Ectodermal cell (in vitro differentiated cells): Measurements from ENCODE around the gene MICAL1.
A peak's percentile ranks its signal among the peaks of the same experiment; 100 is the strongest.

ENCODE experiments used
- H3K27ac ChIP-seq: 2 replicates; pipeline ENCODE4 v1.7.0; 2013; ENCODE audit warnings: mild to moderate bottlenecking, low read depth, low read length; ENCODE audit not compliant: insufficient read depth, poor library complexity, severe bottlenecking
- H3K27me3 ChIP-seq: 2 replicates; pipeline ENCODE4 v1.7.0; 2013; ENCODE audit warnings: mild to moderate bottlenecking, low read length; ENCODE audit not compliant: insufficient read depth, control insufficient read depth, poor library complexity, severe bottlenecking
- H3K36me3 ChIP-seq: one replicate; pipeline ENCODE4 v1.7.0; 2013; ENCODE audit warnings: low read length; ENCODE audit not compliant: control insufficient read depth, insufficient read depth
- H3K4me1 ChIP-seq: one replicate; pipeline ENCODE4 v1.7.0; 2013; ENCODE audit warnings: low read length; ENCODE audit not compliant: control insufficient read depth, insufficient read depth
- H3K4me3 ChIP-seq: 2 replicates; pipeline ENCODE4 v1.7.0; 2013; ENCODE audit warnings: low read depth, low read length, control low read depth; ENCODE audit not compliant: insufficient read depth
- H3K9me3 ChIP-seq: 2 replicates; pipeline ENCODE4 v1.7.0; 2013; ENCODE audit warnings: mild to moderate bottlenecking, low read length, moderate library complexity; ENCODE audit not compliant: control insufficient read depth
- WGBS, 2 experiments: methylation state at CpG; one replicate each; pipeline ENCODE4 v1.1.7; 2013; ENCODE audit warnings: missing lambda C conversion rate in 2 of 2; 5-methylcytosine and 5-hydroxymethylcytosine counted together

The MICAL1 gene

GRCh38 chr6:109488001-109488400 lies 32.4 kb upstream of the MICAL1 start:
- Histone ChIP-seq H3K4me1 (peaks cover 12% of the 10 kb centered on the region), H3K27me3 (peaks cover 5% of the 10 kb centered on the region), H3K4me3 (no peak overlapping the region), H3K9me3 (no peaks in the 10 kb centered on the region), H3K36me3 (no peaks in the 10 kb centered on the region), H3K27ac (no peak overlapping the region)

- H3K4me1 ChIP-seq = peaks cover 16% of the 10 kb centered on the region
- H3K27ac ChIP-seq = no peak overlapping the region
- H3K36me3 ChIP-seq = peaks cover 5% of the 10 kb centered on the region
- H3K4me3 ChIP-seq = no peak overlapping the region
- WGBS, 2 experiments = 83 to 100% methylated on average over 1 of the region's 1 CpG
- peaks cover 5% of the 10 kb centered on the region for H3K27me3 ChIP-seq
- H3K9me3 ChIP-seq = no peaks in the 10 kb centered on the region
Measured at GRCh38 chr6:109486068-109486467, 30.5 kb upstream of the MICAL1 start.

- peaks cover 9% of the 10 kb centered on the region for H3K36me3 ChIP-seq
- peaks cover 15% of the 10 kb centered on the region for H3K4me1 ChIP-seq
- peaks cover 5% of the 10 kb centered on the region for H3K27me3 ChIP-seq
- H3K9me3 ChIP-seq = no peaks in the 10 kb centered on the region
- no peak overlapping the region for H3K4me3 ChIP-seq
- WGBS, 2 experiments = 86 to 90% methylated on average over 3 of the region's 3 CpGs
- no peak overlapping the region for H3K27ac ChIP-seq
Measured at GRCh38 chr6:109485266-109485935, 29.8 kb upstream of the MICAL1 start.

GRCh38 chr6:109484122-109484521 lies 28.6 kb upstream of the MICAL1 start:
- Histone ChIP-seq H3K27ac (no peak overlapping the region), H3K4me1 (peaks cover 15% of the 10 kb centered on the region), H3K4me3 (no peak overlapping the region), H3K36me3 (peaks cover 9% of the 10 kb centered on the region), H3K9me3 (no peaks in the 10 kb centered on the region), H3K27me3 (peaks cover 5% of the 10 kb centered on the region)
- WGBS, 2 experiments = 92 to 94% methylated on average over 3 of the region's 3 CpGs

GRCh38 chr6:109483735-109484057 lies 28.1 kb upstream of the MICAL1 start:
- Histone ChIP-seq H3K36me3 (peaks cover 9% of the 10 kb centered on the region), H3K9me3 (no peaks in the 10 kb centered on the region), H3K27ac (no peak overlapping the region), H3K4me3 (peak overlapping the region; percentile 39), H3K27me3 (peaks cover 5% of the 10 kb centered on the region), H3K4me1 (peaks cover 15% of the 10 kb centered on the region)
- 10 to 17% methylated on average over 5 to 6 of the region's 6 CpGs for WGBS, 2 experiments

GRCh38 chr6:109482905-109483734 lies 27.5 kb upstream of the MICAL1 start, which contains the start of gene ZBTB24:
ZBTB24 (minus strand) TSS chr6:109483219; CDS start chr6:109482026, 1,193 bp downstream.
- H3K27me3 ChIP-seq = peaks cover 5% of the 10 kb centered on the region

GRCh38 chr6:109480993-109481480 lies 25.5 kb upstream of the MICAL1 start:
- Histone ChIP-seq H3K27ac (no peak overlapping the region), H3K4me1 (peaks cover 25% of the 10 kb centered on the region), H3K27me3 (peaks cover 5% of the 10 kb centered on the region), H3K9me3 (no peaks in the 10 kb centered on the region), H3K36me3 (peaks cover 18% of the 10 kb centered on the region), H3K4me3 (no peak overlapping the region)
- WGBS, 2 experiments = 94% methylated on average over 7 of the region's 7 CpGs

More at GRCh38 chr6:109482905-109483734, 27.5 kb upstream of the MICAL1 start, which contains the start of gene ZBTB24:
- Histone ChIP-seq H3K4me1 (peaks cover 16% of the 10 kb centered on the region), H3K9me3 (no peaks in the 10 kb centered on the region), H3K27ac (peak within 1 kb of the TSS; percentile 31), H3K36me3 (peaks cover 12% of the 10 kb centered on the region), H3K4me3 (peak within 1 kb of the TSS; percentile 93)
- 0 to 1% methylated on average over 82 to 94 of the region's 97 CpGs for WGBS, 2 experiments

GRCh38 chr6:109478841-109479624 lies 23.5 kb upstream of the MICAL1 start:
- WGBS, 2 experiments = 88 to 96% methylated on average over 4 to 5 of the region's 5 CpGs
- no peak overlapping the region for H3K27ac ChIP-seq
- peaks cover 28% of the 10 kb centered on the region for H3K36me3 ChIP-seq

GRCh38 chr6:109478222-109478805 lies 22.7 kb upstream of the MICAL1 start:
- 80 to 84% methylated on average over 8 to 9 of the region's 9 CpGs for WGBS, 2 experiments
- no peak overlapping the region for H3K4me3 ChIP-seq

More at GRCh38 chr6:109478841-109479624, 23.5 kb upstream of the MICAL1 start:
- H3K4me3 ChIP-seq = no peak overlapping the region
- H3K9me3 ChIP-seq = no peaks in the 10 kb centered on the region
- peaks cover 5% of the 10 kb centered on the region for H3K27me3 ChIP-seq
- peaks cover 25% of the 10 kb centered on the region for H3K4me1 ChIP-seq

More at GRCh38 chr6:109478222-109478805, 22.7 kb upstream of the MICAL1 start:
- H3K27ac ChIP-seq = peak overlapping the region; percentile 20
- peaks cover 25% of the 10 kb centered on the region for H3K4me1 ChIP-seq
- H3K36me3 ChIP-seq = peaks cover 35% of the 10 kb centered on the region
- H3K9me3 ChIP-seq = no peaks in the 10 kb centered on the region
- H3K27me3 ChIP-seq = no peaks in the 10 kb centered on the region
